Measurements from ENCODE around the gene SAA4. TPM values are rescaled to one million over a fixed set of nuclear protein-coding genes. Genes with fewer than 3 reads are reported as not detected.
"Not testable (repeated sequence)": the region's sequence is repeated elsewhere in the genome, so short reads cannot be mapped to it uniquely, and the experiment has no call there.

The SAA4 gene
- total RNA-seq, 1 donor from 2014 or later: not detected

DNA sequence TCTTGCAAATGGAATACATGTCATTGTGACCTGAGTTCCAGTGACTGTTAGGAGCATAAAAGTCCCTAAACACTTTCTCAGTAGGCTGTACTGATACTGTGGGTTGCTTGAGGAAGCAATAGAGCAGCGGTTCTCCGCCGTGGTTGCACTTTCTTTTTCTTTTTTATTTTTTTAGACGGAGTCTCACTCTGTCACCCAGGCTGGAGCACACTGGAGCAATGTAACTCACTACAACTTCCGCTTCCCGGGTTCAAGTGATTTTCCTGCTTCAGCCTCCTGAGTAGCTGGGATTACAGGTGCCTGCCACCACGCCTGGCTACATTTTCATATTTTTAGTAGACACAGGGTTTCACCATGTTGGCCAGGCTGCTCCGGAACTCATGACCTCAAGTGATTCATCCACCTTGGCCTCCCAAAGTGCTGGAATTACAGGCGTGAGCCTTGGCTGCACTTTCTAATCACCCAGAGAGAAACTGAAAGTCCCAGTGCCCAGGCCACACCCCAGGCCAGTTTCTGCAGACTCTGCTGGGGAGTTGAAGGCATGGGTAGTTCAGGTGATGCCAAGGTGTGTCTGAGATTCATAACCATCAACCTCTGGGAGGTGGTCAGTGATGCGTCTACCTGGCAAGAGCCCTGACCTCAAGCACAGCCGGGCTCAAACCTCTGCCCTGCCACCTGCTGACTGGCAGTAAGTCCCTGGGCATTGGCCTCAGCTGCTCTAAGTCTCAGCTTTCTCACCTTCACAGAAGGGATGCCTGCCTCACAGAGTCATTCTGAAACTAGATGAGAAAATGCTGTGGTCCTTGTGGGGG lies 10.0 kb upstream of the SAA4 start:
- DNase-seq: not testable (repeated sequence)

DNA sequence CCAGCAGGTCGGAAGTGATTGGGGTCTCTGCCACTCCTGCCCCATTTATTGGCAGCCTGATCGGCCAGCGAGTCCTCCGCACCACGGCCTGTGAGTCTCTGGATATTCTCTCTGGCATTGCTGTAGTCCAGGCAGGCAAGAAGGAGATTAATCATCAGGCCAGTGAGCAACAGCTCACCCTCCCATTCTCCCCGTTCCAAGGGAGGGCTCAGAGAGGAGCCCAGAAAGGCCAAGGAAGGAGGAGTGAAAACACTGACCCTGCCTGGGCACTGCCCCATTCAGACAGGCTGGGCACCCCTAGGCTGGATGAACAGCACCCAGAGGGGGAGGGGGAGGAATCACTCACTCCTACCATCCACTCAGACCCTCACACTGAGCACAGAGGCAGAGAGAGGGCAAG lies 8.8 kb upstream of the SAA4 start:
- DNase-seq: no peak

DNA sequence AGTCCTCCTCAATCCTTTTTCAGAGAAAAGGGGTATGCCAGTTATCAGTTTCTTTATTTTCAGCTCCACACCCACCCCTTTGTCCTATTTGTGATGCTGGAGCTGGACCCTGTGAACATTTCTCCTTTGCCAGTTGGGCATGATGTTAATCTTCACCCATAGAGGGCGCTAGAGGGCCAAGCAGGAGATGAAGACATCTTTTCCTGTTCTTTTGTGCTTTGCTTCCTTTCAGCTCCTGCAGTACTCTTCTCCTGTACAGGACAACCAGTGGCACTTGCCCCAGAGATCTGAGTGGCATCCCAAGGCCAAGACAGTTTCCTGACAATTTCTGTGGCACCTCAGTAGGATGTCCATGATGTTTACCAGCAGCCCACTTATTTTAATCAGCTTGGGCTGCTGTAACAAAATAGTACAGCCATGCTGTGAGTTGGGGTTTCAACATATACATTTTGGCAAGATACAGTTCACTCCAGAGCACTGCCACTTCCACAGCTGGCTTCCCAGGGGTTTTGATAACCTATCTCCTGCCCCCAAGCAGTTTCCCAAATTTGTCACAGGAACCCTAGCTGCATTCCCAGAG lies 7.3 kb upstream of the SAA4 start:
- DNase-seq: no peak

GRCh38 chr11:18239655-18240054 lies 3.1 kb upstream of the SAA4 start:
- no peak for DNase-seq

GRCh38 chr11:18235394-18236334 lies 938 bp downstream of the SAA4 start:
- DNase-seq: no peak

GRCh38 chr11:18233912-18234311 lies 2.7 kb downstream of the SAA4 start:
- no peak for DNase-seq

DNA sequence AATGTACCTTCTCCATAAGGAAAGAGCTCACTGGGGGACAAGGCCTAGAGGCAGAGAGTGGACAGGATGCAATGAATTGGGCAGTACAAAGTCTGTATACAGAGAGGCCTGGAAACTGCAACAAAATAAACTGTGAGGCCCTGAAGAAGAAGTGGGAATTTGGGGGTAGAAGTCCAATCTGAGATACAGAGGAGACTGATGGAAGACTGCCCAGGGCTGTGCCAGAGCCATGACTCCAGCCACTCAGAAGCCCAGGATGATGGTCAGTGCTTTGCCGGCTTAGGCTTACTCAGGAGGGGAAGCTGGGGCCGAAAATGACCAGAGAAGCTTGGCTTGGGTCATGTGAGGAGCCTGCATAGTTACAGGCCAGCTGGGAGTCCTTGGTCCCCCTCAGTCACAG lies 5.7 kb downstream of the SAA4 start:
- DNase-seq: no peak

GRCh38 chr11:18229501-18229900 lies 7.1 kb downstream of the SAA4 start:
- DNase-seq: no peak

- DNase-seq: no peak
Observed at GRCh38 chr11:18225913-18226312, 10.7 kb downstream of the SAA4 start.

- DNase-seq: no peak
Observed at GRCh38 chr11:18223591-18224387, 12.8 kb downstream of the SAA4 start.

- no peak for DNase-seq
Observed at GRCh38 chr11:18222814-18223421, 13.7 kb downstream of the SAA4 start.

GRCh38 chr11:18221274-18221876 lies 15.2 kb downstream of the SAA4 start:
- no peak for DNase-seq

DNA sequence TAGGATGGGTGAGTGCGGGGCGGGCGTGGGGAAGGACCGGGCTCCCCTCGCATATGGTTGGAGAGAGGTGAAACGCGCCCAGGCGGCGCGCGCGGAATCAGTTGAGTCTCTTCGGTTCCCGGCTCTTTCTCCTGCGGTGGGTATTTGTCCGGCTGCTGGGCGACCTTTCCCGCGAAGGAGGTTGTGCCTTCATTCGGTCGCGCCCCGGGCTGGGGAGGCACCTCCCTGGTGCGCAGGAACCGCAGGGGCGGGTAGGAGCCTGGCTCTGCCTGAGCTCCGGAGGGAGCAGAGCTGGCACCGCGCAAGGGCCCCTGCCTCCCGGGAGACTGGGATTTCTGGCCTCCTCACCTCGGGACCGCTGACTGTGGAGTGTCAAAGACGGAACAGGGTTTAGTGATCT lies 27.5 kb downstream of the SAA4 start:
- DNase-seq: no peak

DNA sequence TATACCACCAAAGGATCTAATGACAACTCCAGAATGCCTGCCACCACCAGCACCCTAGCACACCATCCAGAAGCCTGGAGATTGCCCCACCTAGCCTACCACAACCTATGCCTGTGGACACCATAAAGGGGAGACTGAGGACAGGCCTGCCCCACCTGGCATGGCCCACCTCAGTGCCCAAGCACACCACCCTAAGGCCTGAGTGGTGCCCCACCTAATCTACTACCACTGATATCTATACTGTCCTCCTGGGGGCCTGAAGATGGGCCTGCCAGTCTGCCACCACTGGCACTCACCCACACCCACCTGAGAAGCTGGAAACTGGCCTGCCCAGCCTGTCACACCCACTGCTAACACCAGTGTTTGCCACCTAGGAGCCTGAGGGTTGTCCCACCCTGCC lies 31.8 kb downstream of the SAA4 start:
- no peak for DNase-seq

DNA sequence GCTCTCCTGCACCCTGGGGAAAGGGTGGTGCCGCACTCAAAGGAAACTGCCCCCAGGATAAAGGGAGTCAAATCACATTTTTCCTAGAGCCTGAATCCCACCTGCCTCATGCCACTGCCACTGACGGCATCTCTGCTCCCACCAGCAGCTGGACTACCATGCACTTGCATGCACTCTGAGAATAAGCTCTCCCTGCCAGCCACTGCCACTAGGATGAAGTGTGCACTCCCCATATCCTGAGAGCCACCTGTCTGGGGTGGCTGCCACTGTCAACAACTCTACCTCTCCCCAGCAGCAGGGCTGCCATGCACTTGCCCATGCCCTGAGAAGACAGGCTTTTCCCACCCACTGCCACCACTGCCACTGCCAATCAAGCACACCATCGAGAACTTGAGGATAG lies 32.4 kb downstream of the SAA4 start:
- DNase-seq: no peak

DNA sequence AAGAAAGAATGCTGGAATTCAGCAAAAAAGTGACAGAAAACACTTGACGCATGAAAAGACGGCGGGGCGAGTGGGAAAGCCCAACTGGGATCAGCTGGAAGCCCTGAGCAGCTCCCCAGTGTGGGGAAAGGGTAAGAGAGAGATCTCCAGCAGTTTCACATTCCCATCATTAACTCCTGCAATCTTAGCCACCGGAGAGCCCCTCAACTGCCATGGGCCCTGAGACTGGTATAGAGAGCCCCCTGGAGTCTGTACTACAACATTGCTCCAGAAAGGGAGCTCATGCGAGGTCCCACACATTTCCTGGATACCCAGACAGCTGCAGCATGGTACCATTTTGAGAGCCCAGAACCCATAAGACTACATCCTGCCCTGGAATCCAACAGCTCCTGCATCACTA lies 32.9 kb downstream of the SAA4 start:
- DNase-seq: no peak

- not testable (repeated sequence) for DNase-seq
Observed at GRCh38 chr11:18197738-18198137, 38.9 kb downstream of the SAA4 start.

GRCh38 chr11:18196532-18196931 lies 40.1 kb downstream of the SAA4 start:
- no peak for DNase-seq

- DNase-seq: no peak
Observed at GRCh38 chr11:18193010-18193409, 43.6 kb downstream of the SAA4 start.

- DNase-seq: no peak
Observed at GRCh38 chr11:18191376-18191775, 45.2 kb downstream of the SAA4 start.

Data from occipital lobe (tissue), 2 donors.